Natural killer cell (primary cell): ENCODE measurements around the gene ACP7. TPM values are rescaled to one million over a fixed set of nuclear protein-coding genes. Genes with fewer than 3 reads are reported as not detected.

Source experiments
- ATAC-seq, 3 donors: fragments of 150-1000 bp in 2 of 3; fragments of 200-7000 bp in 1 of 3; cut with Tn5 transposase; 1 replicate in 1 of 3; 2 replicates in 2 of 3; pipeline ENCODE4 v1.10.0; 2021; ENCODE audit warnings: mild to moderate bottlenecking in 2 of 3, moderate library complexity in 2 of 3
- DNase-seq, 2 donors: peaks; one replicate each; pipeline versions ENCODE4 v3.0.0 to v3.0.0-alpha.2; 2013 to 2021; ENCODE audit warnings: mixed read lengths in 1 of 2
- H3K27ac ChIP-seq: one replicate; pipeline ENCODE4 v1.5.1; 2013; ENCODE audit warnings: mild to moderate bottlenecking, low read length
- H3K27me3 ChIP-seq: one replicate; pipeline ENCODE4 v1.6.1; 2013; ENCODE audit warnings: low read length; ENCODE audit not compliant: control insufficient read depth, insufficient read depth
- H3K36me3 ChIP-seq: one replicate; pipeline ENCODE4 v1.6.1; 2013; ENCODE audit warnings: low read length; ENCODE audit not compliant: control insufficient read depth, insufficient read depth
- H3K4me1 ChIP-seq: one replicate; pipeline ENCODE4 v1.6.1; 2013; ENCODE audit warnings: low read length; ENCODE audit not compliant: control insufficient read depth, insufficient read depth
- H3K4me3 ChIP-seq: one replicate; pipeline ENCODE4 v1.5.1; 2013; ENCODE audit warnings: low read length
- H3K9me3 ChIP-seq: one replicate; pipeline ENCODE4 v1.6.1; 2013; ENCODE audit warnings: low read length; ENCODE audit not compliant: control insufficient read depth, insufficient read depth
- H3K27ac Mint-ChIP-seq, 2 donors: one replicate each; pipeline ENCODE4 v1.8.0; 2022; ENCODE audit warnings: mild to moderate bottlenecking in 2 of 2, mixed read lengths in 2 of 2, moderate library complexity in 1 of 2
- H3K27me3 Mint-ChIP-seq, 2 donors: one replicate each; pipeline ENCODE4 v1.8.0; 2022; ENCODE audit warnings: low read depth in 2 of 2, mixed read lengths in 2 of 2
- H3K36me3 Mint-ChIP-seq: one replicate; pipeline ENCODE4 v1.8.0; 2022; ENCODE audit warnings: mixed read lengths
- H3K4me1 Mint-ChIP-seq, 2 donors: one replicate each; pipeline ENCODE4 v1.8.0; 2022; ENCODE audit warnings: mixed read lengths in 2 of 2
- H3K4me3 Mint-ChIP-seq: one replicate; pipeline ENCODE4 v1.8.0; 2022; ENCODE audit warnings: mild to moderate bottlenecking, moderate library complexity, mixed read lengths
- H3K9me3 Mint-ChIP-seq, 2 donors: one replicate each; pipeline ENCODE4 v1.8.0; 2022; ENCODE audit warnings: mixed read lengths in 2 of 2
- WGBS: methylation state at CpG from one replicate; pipeline ENCODE4 v1.1.7; 2013; ENCODE audit warnings: missing lambda C conversion rate; ENCODE audit not compliant: insufficient coverage; 5-methylcytosine and 5-hydroxymethylcytosine counted together
- intact Hi-C: fragments of 100-400 bp; cut with micrococcal nuclease; formaldehyde crosslinking; loops from one replicate; pipeline ENCODE4 v1.14.2; 2022
- total RNA-seq, 4 donors: library from RNA; stranded (reverse); fragments of 120-200 nt in 1 of 4; gene quantifications; one replicate each; pipeline versions ENCODE4 v1.2.3 to v1.2.4, GENCODE V29; 2013 to 2022
- TF ChIP-seq, protein P1 (sequence below): fragments of 200-600 bp; IDR thresholded peaks from one replicate; pipeline ENCODE4 v1.8.0; 2022; ENCODE audit warnings: antibody characterized with exemption

The ACP7 gene
- total RNA-seq, 3 donors from 2014 or later (not counting 1 experiment from before 2014, with no cell fraction given), result not detected

DNA sequence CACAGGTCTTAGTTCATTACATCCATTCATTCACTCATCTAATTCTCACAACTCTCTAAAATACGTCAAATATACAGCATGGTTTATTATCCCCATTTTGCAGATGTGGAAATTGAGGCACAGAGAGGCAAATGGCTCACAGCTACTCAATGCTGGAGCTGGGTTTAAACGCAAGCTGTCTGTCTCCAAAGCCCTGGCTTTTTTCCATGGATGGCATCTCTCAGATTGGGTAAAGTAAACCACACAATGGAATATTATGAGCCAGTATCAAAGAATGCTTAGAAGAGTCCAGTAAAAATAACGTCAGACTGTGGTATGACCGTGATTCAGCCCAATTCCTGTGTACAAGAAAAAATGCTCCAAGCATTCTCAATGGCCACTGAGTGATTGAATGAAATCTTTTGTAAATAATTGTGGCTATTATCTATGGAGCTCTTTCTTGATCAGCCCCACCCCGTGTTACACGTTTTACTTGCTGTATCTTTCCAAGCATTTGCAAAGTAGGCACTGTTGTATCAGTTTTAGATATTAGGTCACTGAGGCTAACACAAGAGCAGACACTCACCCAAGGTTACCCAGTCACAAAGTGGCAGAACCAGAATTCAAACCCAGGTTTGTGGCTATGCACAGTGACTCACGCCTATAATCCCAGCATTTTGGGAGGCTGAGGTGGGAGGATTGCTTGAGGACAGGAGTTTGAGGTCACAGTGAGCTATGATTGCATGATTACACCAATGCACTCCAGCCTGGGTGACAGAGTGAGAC, 5.5 kb upstream of the ACP7 start:
- peaks cover 15 to 16% of the 10 kb centered on the region in 2 donors for H3K4me1 Mint-ChIP-seq
- no peak overlapping the region for H3K27ac ChIP-seq
- H3K27me3 ChIP-seq, result peaks cover 10% of the 10 kb centered on the region
- DNase-seq (no peak), ATAC-seq (no peak)
- H3K27me3 Mint-ChIP-seq, result peaks cover 20 to 26% of the 10 kb centered on the region in 2 donors
- H3K4me3 ChIP-seq, result no peak overlapping the region
- H3K9me3 ChIP-seq, result no peaks in the 10 kb centered on the region
- H3K27ac Mint-ChIP-seq, result no peak overlapping the region
- 82% methylated on average over 7 of the region's 7 CpGs for WGBS
- intact Hi-C loops, result no loop called here
- no peaks in the 10 kb centered on the region for H3K9me3 Mint-ChIP-seq
- no peaks in the 10 kb centered on the region for H3K36me3 Mint-ChIP-seq
- H3K4me1 ChIP-seq, result peaks cover 16% of the 10 kb centered on the region
- no peaks in the 10 kb centered on the region for H3K36me3 ChIP-seq
- no peak overlapping the region for H3K4me3 Mint-ChIP-seq
- TF ChIP-seq, protein P1, sequence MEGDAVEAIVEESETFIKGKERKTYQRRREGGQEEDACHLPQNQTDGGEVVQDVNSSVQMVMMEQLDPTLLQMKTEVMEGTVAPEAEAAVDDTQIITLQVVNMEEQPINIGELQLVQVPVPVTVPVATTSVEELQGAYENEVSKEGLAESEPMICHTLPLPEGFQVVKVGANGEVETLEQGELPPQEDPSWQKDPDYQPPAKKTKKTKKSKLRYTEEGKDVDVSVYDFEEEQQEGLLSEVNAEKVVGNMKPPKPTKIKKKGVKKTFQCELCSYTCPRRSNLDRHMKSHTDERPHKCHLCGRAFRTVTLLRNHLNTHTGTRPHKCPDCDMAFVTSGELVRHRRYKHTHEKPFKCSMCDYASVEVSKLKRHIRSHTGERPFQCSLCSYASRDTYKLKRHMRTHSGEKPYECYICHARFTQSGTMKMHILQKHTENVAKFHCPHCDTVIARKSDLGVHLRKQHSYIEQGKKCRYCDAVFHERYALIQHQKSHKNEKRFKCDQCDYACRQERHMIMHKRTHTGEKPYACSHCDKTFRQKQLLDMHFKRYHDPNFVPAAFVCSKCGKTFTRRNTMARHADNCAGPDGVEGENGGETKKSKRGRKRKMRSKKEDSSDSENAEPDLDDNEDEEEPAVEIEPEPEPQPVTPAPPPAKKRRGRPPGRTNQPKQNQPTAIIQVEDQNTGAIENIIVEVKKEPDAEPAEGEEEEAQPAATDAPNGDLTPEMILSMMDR, result no peak

DNA sequence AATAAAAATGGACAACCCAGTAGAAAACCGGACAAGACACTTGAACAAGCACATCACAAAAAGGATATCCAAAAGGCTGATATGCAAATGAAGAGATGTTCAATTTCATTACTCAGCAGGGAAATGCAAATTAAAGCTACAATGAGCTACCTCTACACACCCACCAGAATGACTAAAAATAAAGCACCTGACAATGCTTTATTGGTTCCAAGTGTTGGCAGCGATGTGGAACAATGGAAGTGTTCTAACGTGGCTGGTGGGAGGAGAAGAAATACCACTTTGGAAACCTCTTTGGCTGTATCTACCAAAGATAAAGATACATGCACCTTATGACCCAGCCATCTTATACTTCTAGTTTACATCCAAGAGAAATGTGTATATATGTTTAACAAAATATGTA, 3.7 kb upstream of the ACP7 start:
- Mint-ChIP-seq H3K27me3 (peaks cover 36 to 37% of the 10 kb centered on the region in 2 donors), H3K9me3 (no peaks in the 10 kb centered on the region), H3K4me3 (no peak overlapping the region), H3K36me3 (no peaks in the 10 kb centered on the region), H3K27ac (no peak overlapping the region), H3K4me1 (peaks cover 11 to 27% of the 10 kb centered on the region in 2 donors)
- Histone ChIP-seq H3K4me3 (no peak overlapping the region), H3K27ac (no peak overlapping the region), H3K9me3 (no peaks in the 10 kb centered on the region), H3K4me1 (peaks cover 15% of the 10 kb centered on the region), H3K36me3 (no peaks in the 10 kb centered on the region), H3K27me3 (peaks cover 20% of the 10 kb centered on the region)
- 67% methylated on average over 2 of the region's 3 CpGs for WGBS
- TF ChIP-seq, protein P1, result no peak
- DNase-seq (no peak), ATAC-seq (no peak)
- intact Hi-C loops, result no loop called here

- Histone ChIP-seq H3K9me3 (no peaks in the 10 kb centered on the region), H3K4me3 (no peak overlapping the region), H3K27ac (no peak overlapping the region), H3K36me3 (no peaks in the 10 kb centered on the region), H3K4me1 (peaks cover 15% of the 10 kb centered on the region), H3K27me3 (peaks cover 20% of the 10 kb centered on the region)
- no peaks in the 10 kb centered on the region for H3K36me3 Mint-ChIP-seq
- intact Hi-C loops, result no loop called here
- H3K4me3 Mint-ChIP-seq, result no peak overlapping the region
- TF ChIP-seq, protein P1, result no peak
- ATAC-seq (no peak), DNase-seq (no peak)
- peaks cover 11 to 28% of the 10 kb centered on the region in 2 donors for H3K4me1 Mint-ChIP-seq
- no peaks in the 10 kb centered on the region for H3K9me3 Mint-ChIP-seq
- H3K27ac Mint-ChIP-seq, result no peak overlapping the region
- 96% methylated on average over 6 of the region's 7 CpGs for WGBS
- peaks cover 36 to 45% of the 10 kb centered on the region in 2 donors for H3K27me3 Mint-ChIP-seq
Observed at GRCh38 chr19:39082167-39082566, 2.0 kb upstream of the ACP7 start.
